Transverse colon (tissue), 4 donors: Measurements from ENCODE around the gene ITGB6. TPM values are rescaled to one million over a fixed set of nuclear protein-coding genes. Genes with fewer than 3 reads are reported as not detected.
"Not testable (repeated sequence)": the region's sequence is repeated elsewhere in the genome, so short reads cannot be mapped to it uniquely, and the experiment has no call there.

ENCODE experiments used
- DNase-seq: peaks from one replicate; pipeline ENCODE4 v3.0.0-alpha.2; 2019
- H3K27ac ChIP-seq, 4 donors: fragments of 200-600 bp; sonication (generic); 2 replicates each; pipeline ENCODE4 v1.5.1; 2016 to 2018; ENCODE audit warnings: inconsistent platforms in 4 of 4
- H3K27me3 ChIP-seq: fragments of 200-600 bp; sonication (generic); 2 replicates; pipeline ENCODE4 v1.5.1; 2017; ENCODE audit warnings: inconsistent platforms
- H3K36me3 ChIP-seq, 4 donors: fragments of 200-600 bp; sonication (generic); 2 replicates each; pipeline ENCODE4 v1.5.1; 2017 to 2019; ENCODE audit warnings: inconsistent platforms in 4 of 4
- H3K4me1 ChIP-seq, 4 donors: fragments of 200-600 bp; sonication (generic); 2 replicates each; pipeline ENCODE4 v1.5.1; 2017 to 2020; ENCODE audit warnings: inconsistent platforms in 4 of 4
- H3K4me3 ChIP-seq, 4 donors: fragments of 200-600 bp; sonication (generic); 1 replicate in 1 of 4; 2 replicates in 3 of 4; pipeline versions ENCODE4 v1.5.1 to v1.6.1; 2017 to 2019; ENCODE audit warnings: inconsistent platforms in 4 of 4
- H3K9me3 ChIP-seq, 2 donors: fragments of 200-600 bp; sonication (generic); 2 replicates each; pipeline ENCODE4 v1.5.1; 2017 to 2019; ENCODE audit warnings: inconsistent platforms in 2 of 2
- EP300 ChIP-seq: sonication (generic); formaldehyde crosslinking; IDR thresholded peaks from one replicate; pipeline ENCODE4 v1.6.1; 2017; ENCODE audit warnings: antibody characterized with exemption, low read depth
- POLR2A ChIP-seq: fragments of 450-650 bp; IDR thresholded peaks from one replicate; pipeline ENCODE4 v1.6.1; 2016; ENCODE audit warnings: antibody characterized with exemption, mild to moderate bottlenecking, moderate library complexity
- POLR2AphosphoS5 ChIP-seq, 3 donors: sonication (generic); formaldehyde crosslinking; IDR thresholded peaks; one replicate each; pipeline ENCODE4 v1.6.1; 2016; ENCODE audit warnings: antibody characterized with exemption in 3 of 3
- WGBS, 2 donors: methylation state at CpG; one replicate each; pipeline ENCODE4 v1.1.5; 2018; ENCODE audit warnings: low coverage in 1 of 2; 5-methylcytosine and 5-hydroxymethylcytosine counted together
- in situ Hi-C, 4 donors: fragments of 200-750 bp; cut with MboI; loops; one replicate each; pipeline versions ENCODE4 v1.15.0 to v1.15.1; 2017; ENCODE audit warnings: low sequenced_read_pairs in 3 of 4, low pct_ligation_motif_present in 1 of 4, low pct_unique_long_range_greater_than_20kb in 1 of 4
- intact Hi-C: fragments of 100-400 bp; cut with DNase I; formaldehyde crosslinking; loops from one replicate; pipeline ENCODE4 v1.15.1; 2023; ENCODE audit warnings: low total_unique reads
- total RNA-seq, 4 donors: library from RNA; depleted of rRNA; stranded (reverse); fragments of >200 nt; gene quantifications; one replicate each; pipeline ENCODE4 v1.1.0, GENCODE V29; 2016
- TF ChIP-seq, protein P1 (sequence below), 5 experiments: fragments of 200-600 bp in 3 of 5; fragments of 450-650 bp in 2 of 5; sonication (generic) in 3 of 5; IDR thresholded peaks; 1 replicate in 2 of 5; 2 replicates in 3 of 5; pipeline ENCODE4 v1.5.1; 2016 to 2017; ENCODE audit warnings: antibody characterized with exemption in 5 of 5, inconsistent platforms in 3 of 5, mild to moderate bottlenecking in 2 of 5, moderate library complexity in 1 of 5

Gene ITGB6
- total RNA-seq, 4 donors from 2014 or later: 7.6 to 28.8 (median 20.2) TPM

DNA sequence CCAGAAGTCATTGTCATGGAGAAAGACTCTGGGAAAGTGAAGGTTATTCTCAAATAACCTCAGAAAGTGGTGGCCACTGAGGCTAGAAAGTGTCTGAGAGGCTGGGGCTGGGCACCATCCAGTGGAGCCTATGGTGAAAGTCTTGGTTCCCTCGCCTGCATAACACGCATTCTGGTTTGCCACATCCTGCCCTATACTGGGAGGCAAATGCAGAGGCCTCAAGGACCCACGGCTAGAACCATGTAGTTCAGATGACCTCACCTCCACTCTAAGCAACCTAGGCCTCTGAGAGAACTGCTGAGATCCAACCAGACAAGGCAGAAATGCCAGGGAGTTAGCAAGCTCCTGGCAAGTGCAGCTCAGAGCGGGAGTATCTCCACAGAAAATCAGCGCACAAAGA, 5.1 kb downstream of the ITGB6 start:
- in situ Hi-C loops (no loop called here), intact Hi-C loops (no loop called here)
- 85% methylated on average over 5 of the region's 5 CpGs; no CpG with 5 or more reads in 1 of the 2 donors for WGBS, 2 donors
- TF ChIP-seq POLR2A (no peak), POLR2AphosphoS5 (IDR thresholded peaks at IDR 0.05) (no peak), EP300 (no peak)
- TF ChIP-seq, protein P1, sequence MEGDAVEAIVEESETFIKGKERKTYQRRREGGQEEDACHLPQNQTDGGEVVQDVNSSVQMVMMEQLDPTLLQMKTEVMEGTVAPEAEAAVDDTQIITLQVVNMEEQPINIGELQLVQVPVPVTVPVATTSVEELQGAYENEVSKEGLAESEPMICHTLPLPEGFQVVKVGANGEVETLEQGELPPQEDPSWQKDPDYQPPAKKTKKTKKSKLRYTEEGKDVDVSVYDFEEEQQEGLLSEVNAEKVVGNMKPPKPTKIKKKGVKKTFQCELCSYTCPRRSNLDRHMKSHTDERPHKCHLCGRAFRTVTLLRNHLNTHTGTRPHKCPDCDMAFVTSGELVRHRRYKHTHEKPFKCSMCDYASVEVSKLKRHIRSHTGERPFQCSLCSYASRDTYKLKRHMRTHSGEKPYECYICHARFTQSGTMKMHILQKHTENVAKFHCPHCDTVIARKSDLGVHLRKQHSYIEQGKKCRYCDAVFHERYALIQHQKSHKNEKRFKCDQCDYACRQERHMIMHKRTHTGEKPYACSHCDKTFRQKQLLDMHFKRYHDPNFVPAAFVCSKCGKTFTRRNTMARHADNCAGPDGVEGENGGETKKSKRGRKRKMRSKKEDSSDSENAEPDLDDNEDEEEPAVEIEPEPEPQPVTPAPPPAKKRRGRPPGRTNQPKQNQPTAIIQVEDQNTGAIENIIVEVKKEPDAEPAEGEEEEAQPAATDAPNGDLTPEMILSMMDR (IDR thresholded peaks at IDR 0.05): no peak
- no peaks in the 10 kb centered on the region for H3K9me3 ChIP-seq
- no peak for DNase-seq
- no peaks in the 10 kb centered on the region for H3K27me3 ChIP-seq
- no peaks in the 10 kb centered on the region for H3K36me3 ChIP-seq
- no peak overlapping the region for H3K4me3 ChIP-seq
- H3K27ac ChIP-seq: no peak overlapping the region
- H3K4me1 ChIP-seq: peaks cover 0 to 4% (median 0%) of the 10 kb centered on the region in 4 donors

DNA sequence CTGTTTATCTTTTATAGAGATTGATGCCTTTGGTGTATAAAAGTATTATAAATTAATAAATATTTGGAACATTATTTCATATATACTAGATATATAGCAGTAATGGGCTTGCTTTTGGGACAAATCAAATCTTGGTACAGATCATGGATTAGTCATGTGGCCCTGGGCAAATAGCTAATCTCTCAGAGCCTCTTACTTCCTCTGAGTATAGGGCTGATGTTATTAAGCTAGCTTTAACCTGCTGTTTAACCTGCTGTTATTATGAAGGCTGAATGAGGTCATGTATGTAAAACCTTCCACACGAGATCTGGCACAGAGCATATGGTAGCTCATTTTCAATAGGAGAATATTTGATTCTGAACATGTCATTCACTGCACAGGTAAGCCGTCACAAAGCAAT, 5.7 kb downstream of the ITGB6 start:
- no peaks in the 10 kb centered on the region for H3K27me3 ChIP-seq
- in situ Hi-C loops (no loop called here), intact Hi-C loops (no loop called here)
- H3K27ac ChIP-seq: no peak overlapping the region
- H3K4me1 ChIP-seq: peaks cover 0 to 4% (median 0%) of the 10 kb centered on the region in 4 donors
- no peaks in the 10 kb centered on the region for H3K36me3 ChIP-seq
- no peak for DNase-seq
- H3K4me3 ChIP-seq: no peak overlapping the region
- 88% methylated on average over 2 of the region's 2 CpGs; no CpG with 5 or more reads in 1 of the 2 donors for WGBS, 2 donors
- H3K9me3 ChIP-seq: no peaks in the 10 kb centered on the region
- TF ChIP-seq EP300: no peak
- no peak for TF ChIP-seq POLR2AphosphoS5 (IDR thresholded peaks at IDR 0.05)
- TF ChIP-seq POLR2A: no peak
- TF ChIP-seq, protein P1 (IDR thresholded peaks at IDR 0.05): no peak

DNA sequence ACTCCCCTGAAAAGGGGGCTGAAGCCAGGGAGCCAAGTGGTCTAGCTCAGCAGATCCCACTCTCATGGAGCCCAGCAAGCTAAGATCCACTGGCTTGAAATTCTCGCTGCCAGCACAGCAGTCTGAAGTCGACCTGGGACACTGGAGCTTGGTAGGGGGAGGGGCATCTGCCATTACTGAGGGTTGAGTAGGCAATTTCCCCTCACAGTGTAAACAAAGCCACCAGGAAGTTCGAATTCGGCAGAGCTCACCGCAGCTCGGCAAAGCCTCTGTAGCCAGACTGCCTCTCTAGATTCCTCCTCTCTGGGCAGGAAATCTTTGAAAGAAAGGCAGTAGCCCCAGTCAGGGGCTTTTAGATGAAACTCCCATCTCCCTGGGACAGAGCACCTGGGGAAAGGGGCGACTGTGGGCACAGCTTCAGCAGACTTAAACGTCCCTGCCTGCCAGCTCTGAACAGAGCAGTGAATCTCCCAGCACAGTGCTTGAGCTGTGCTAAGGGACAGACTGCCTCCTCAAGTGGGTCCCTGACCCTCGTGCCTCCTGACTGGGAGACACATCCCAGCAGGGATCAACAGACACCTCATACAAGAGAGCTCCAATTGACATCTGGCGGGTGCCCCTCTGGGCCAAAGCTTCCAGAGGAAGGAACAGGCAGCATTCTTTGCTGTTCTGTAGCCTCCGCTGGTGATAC, 18.8 kb downstream of the ITGB6 start:
- peak; percentile 71 for DNase-seq
- H3K36me3 ChIP-seq, intact Hi-C loops, in situ Hi-C loops, H3K9me3 ChIP-seq, H3K27me3 ChIP-seq: not testable (repeated sequence)
- 28 to 41% methylated on average over 5 to 11 of the region's 11 CpGs for WGBS, 2 donors
- Histone ChIP-seq H3K4me3 (peak overlapping the region in 1 of 4 donors; percentile 6), H3K4me1 (peaks cover 0 to 12% (median 4%) of the 10 kb centered on the region in 4 donors), H3K27ac (peak overlapping the region; percentile 51 to 75 (median 65))
- peak; percentile 21 for TF ChIP-seq POLR2A

DNA sequence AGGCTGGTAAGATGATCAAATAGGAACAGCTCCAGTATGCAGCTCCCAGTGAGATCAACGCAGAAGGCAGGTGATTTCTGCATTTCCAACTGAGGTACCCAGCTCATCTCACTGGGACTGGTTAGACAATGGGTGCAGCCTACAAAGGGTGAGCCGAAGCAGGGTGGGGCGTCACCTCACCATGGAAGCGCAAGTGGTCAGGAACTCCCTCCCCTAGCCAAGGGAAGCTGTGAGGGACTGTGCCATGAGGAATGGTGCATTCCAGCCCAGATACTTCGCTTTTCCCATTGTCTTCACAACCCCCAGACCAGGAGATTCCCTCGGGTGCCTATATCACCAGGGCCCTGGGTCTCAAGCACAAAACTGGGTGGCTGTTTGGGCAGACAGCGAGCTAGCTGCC, 19.4 kb downstream of the ITGB6 start:
- Histone ChIP-seq H3K27ac (peak overlapping the region in 3 of 4 donors; percentile 51 to 75 (median 67)), H3K4me1 (peaks cover 0 to 12% (median 4%) of the 10 kb centered on the region in 4 donors)
- intact Hi-C loops, H3K27me3 ChIP-seq, H3K4me3 ChIP-seq, DNase-seq, H3K9me3 ChIP-seq, H3K36me3 ChIP-seq, in situ Hi-C loops: not testable (repeated sequence)
- 84% methylated on average over 7 of the region's 7 CpGs; no CpG with 5 or more reads in 1 of the 2 donors for WGBS, 2 donors

GRCh38 chr2:160180172-160180571, 19.9 kb downstream of the ITGB6 start:
- TF ChIP-seq EP300: no peak
- TF ChIP-seq, protein P1 (IDR thresholded peaks at IDR 0.05): no peak
- no peak for TF ChIP-seq POLR2A
- no peak for TF ChIP-seq POLR2AphosphoS5 (IDR thresholded peaks at IDR 0.05)
- no peaks in the 10 kb centered on the region for H3K9me3 ChIP-seq
- no peak overlapping the region for H3K27ac ChIP-seq
- intact Hi-C loops: no loop called here
- DNase-seq: no peak
- H3K36me3 ChIP-seq: no peaks in the 10 kb centered on the region
- H3K4me3 ChIP-seq: no peak overlapping the region
- H3K4me1 ChIP-seq: peaks cover 0 to 12% (median 4%) of the 10 kb centered on the region in 4 donors
- no peaks in the 10 kb centered on the region for H3K27me3 ChIP-seq
- in situ Hi-C loops: no loop called here
